ENCODE results near the gene GIMAP5. TPM values are rescaled to one million over a fixed set of nuclear protein-coding genes. Genes with fewer than 3 reads are reported as not detected.

Gene GIMAP5
- total and polyA plus RNA-seq, 2 of the 13 experiments (the other 11 are each of a cell fraction or from before 2014, with no cell fraction given): not detected

- BruUV-seq (replicated peaks): no TSS peak
- Histone ChIP-seq H3K4me1 (ENCODE audit: insufficient read depth, low read length) (no peaks in the 10 kb centered on the region), H3K27me3 (ENCODE audit: control insufficient read depth in 1 of 2, insufficient read depth in 2 of 2, low read length in 2 of 2) (peaks cover 3 to 41% of the 10 kb centered on the region in 2 experiments; a peak in 3 of 5 replicates), H3K9ac (ENCODE audit: insufficient read depth, low read depth, low read length) (no peak overlapping the region), H3K79me2 (ENCODE audit: insufficient read depth, low read length) (no peaks in the 10 kb centered on the region), H3K9me3 (ENCODE audit: low read length) (no peaks in the 10 kb centered on the region), H2AFZ (ENCODE audit: low read length) (no peak overlapping the region), H3K4me2 (ENCODE audit: low read depth, low read length) (no peak overlapping the region), H3K27ac (ENCODE audit: extremely low read length, insufficient read depth, low read length) (no peak overlapping the region), H4K20me1 (ENCODE audit: insufficient read depth, low read length) (no peaks in the 10 kb centered on the region), H3K4me3 (replicated peaks in 1 of 3; ENCODE audit: insufficient read depth in 1 of 3, low read depth in 2 of 3, low read length in 3 of 3) (no peak overlapping the region), H3K36me3 (replicated peaks in 1 of 2; ENCODE audit: control insufficient read depth in 1 of 2, insufficient read depth in 2 of 2, low read length in 2 of 2) (no peaks in the 10 kb centered on the region)
- WGBS (ENCODE audit: low lambda C conversion rate): 40% methylated on average over 7 of the region's 9 CpGs
- in situ Hi-C loops (cut with HindIII; ENCODE audit: extremely low pct_ligation_motif_present, low pct_unique_long_range_greater_than_20kb): no loop called here
- ATAC-seq (no peak), FAIRE-seq (no peak), DNase-seq (ENCODE audit: low spot score) (no peak)
- ChIA-PET CTCF (ENCODE audit: low intra/inter-chr PET ratio, low total read pairs) (no interaction called here), POLR2A (no interaction called here)
- intact Hi-C loops (cut with micrococcal nuclease; ENCODE audit: unreplicated experiment): no loop called here
- TF ChIP-seq ZNF737 (CRISPR knock-in tag; IDR thresholded peaks at IDR 0.05; ENCODE audit: borderline replicate concordance): no peak
- no peak for TF ChIP-seq NFIC (IDR thresholded peaks at IDR 0.05; ENCODE audit: low read length)
- TF ChIP-seq ZNF362 (CRISPR knock-in tag; IDR thresholded peaks at IDR 0.05; ENCODE audit: borderline replicate concordance): no peak
- no peak for TF ChIP-seq ZNF530 (CRISPR knock-in tag; IDR thresholded peaks at IDR 0.05; ENCODE audit: low read depth)
- TF ChIP-seq ZSCAN30 (CRISPR knock-in tag; IDR thresholded peaks at IDR 0.05): no peak
- no peak for TF ChIP-seq ZKSCAN1 (IDR thresholded peaks at IDR 0.05; ENCODE audit: low read length)
- no peak for TF ChIP-seq BRCA1 (CRISPR knock-in tag; IDR thresholded peaks at IDR 0.05)
- TF ChIP-seq AHDC1 (CRISPR knock-in tag; IDR thresholded peaks at IDR 0.05; ENCODE audit: borderline replicate concordance): no peak
- TF ChIP-seq CCDC6 (CRISPR knock-in tag; IDR thresholded peaks at IDR 0.05): no peak
- no peak for TF ChIP-seq MNT (IDR thresholded peaks at IDR 0.05)
- no peak for TF ChIP-seq ZSCAN29 (CRISPR knock-in tag; conservative IDR thresholded peaks at IDR 0.05)
- no peak for TF ChIP-seq ZBTB20 (CRISPR knock-in tag; IDR thresholded peaks at IDR 0.05; ENCODE audit: borderline replicate concordance, low read depth)
- TF ChIP-seq GATAD2A (CRISPR knock-in tag; IDR thresholded peaks at IDR 0.05): no peak
- TF ChIP-seq ZNF432 (CRISPR knock-in tag; IDR thresholded peaks at IDR 0.05; ENCODE audit: borderline replicate concordance): no peak
- TF ChIP-seq ZFP36L2 (CRISPR knock-in tag; IDR thresholded peaks at IDR 0.05): no peak
- TF ChIP-seq JDP2 (CRISPR knock-in tag; IDR thresholded peaks at IDR 0.05; ENCODE audit: borderline replicate concordance): no peak
- TF ChIP-seq ZNF570 (CRISPR knock-in tag; IDR thresholded peaks at IDR 0.05; ENCODE audit: borderline replicate concordance): no peak
- TF ChIP-seq NCOA5 (CRISPR knock-in tag; IDR thresholded peaks at IDR 0.05): no peak
Observed at GRCh38 chr7:150790416-150791075, 53.3 kb downstream of the GIMAP5 start.
